Esophagus (tissue), 2 donors: ENCODE measurements around the gene COG5. TPM values are rescaled to one million over a fixed set of nuclear protein-coding genes. Genes with fewer than 3 reads are reported as not detected.

Experiments used
- H3K27ac ChIP-seq, 2 donors: one replicate each; pipeline ENCODE4 v1.5.1; 2013; ENCODE audit warnings: low read depth in 2 of 2, mild to moderate bottlenecking in 2 of 2, inconsistent platforms in 1 of 2, low read length in 1 of 2, moderate library complexity in 1 of 2
- H3K27me3 ChIP-seq, 2 donors: one replicate each; pipeline ENCODE4 v1.6.1; 2013; ENCODE audit warnings: low read length in 2 of 2, control low read depth in 1 of 2, mild to moderate bottlenecking in 1 of 2; ENCODE audit not compliant: insufficient read depth in 2 of 2, control insufficient read depth in 1 of 2
- H3K36me3 ChIP-seq, 2 donors: one replicate each; pipeline ENCODE4 v1.6.1; 2013; ENCODE audit warnings: low read length in 1 of 2; ENCODE audit not compliant: control insufficient read depth in 2 of 2, insufficient read depth in 2 of 2
- H3K4me1 ChIP-seq, 2 donors: one replicate each; pipeline ENCODE4 v1.6.1; 2013; ENCODE audit warnings: low read length in 1 of 2; ENCODE audit not compliant: control insufficient read depth in 2 of 2, insufficient read depth in 2 of 2
- H3K4me3 ChIP-seq, 2 donors: one replicate each; pipeline ENCODE4 v1.5.1; 2013; ENCODE audit warnings: low read length in 2 of 2, mild to moderate bottlenecking in 2 of 2, low read depth in 1 of 2, moderate library complexity in 1 of 2
- H3K9me3 ChIP-seq, 2 donors: one replicate each; pipeline ENCODE4 v1.6.1; 2013; ENCODE audit warnings: mild to moderate bottlenecking in 2 of 2, low read depth in 1 of 2, low read length in 1 of 2, moderate library complexity in 1 of 2; ENCODE audit not compliant: control insufficient read depth in 2 of 2, insufficient read depth in 1 of 2
- WGBS, 2 donors: extraction: QIAGEN DNeasy Blood & Tissue Kit; methylation state at CpG; one replicate each; pipeline ENCODE4 v1.1.7; 2013; 5-methylcytosine and 5-hydroxymethylcytosine counted together
- polyA plus RNA-seq, 2 donors: library from polyadenylated mRNA; stranded (reverse); fragments of 200-250 nt; gene quantifications; one replicate each; pipeline ENCODE4 v1.2.3, GENCODE V29; 2013
- donor health status: healthy with polysubstance abuse.
- donor health status: Bipolar disorder and iron deficiency.

Gene COG5
- polyA plus RNA-seq, 2 donors = 4.3 to 7.2 TPM

DNA sequence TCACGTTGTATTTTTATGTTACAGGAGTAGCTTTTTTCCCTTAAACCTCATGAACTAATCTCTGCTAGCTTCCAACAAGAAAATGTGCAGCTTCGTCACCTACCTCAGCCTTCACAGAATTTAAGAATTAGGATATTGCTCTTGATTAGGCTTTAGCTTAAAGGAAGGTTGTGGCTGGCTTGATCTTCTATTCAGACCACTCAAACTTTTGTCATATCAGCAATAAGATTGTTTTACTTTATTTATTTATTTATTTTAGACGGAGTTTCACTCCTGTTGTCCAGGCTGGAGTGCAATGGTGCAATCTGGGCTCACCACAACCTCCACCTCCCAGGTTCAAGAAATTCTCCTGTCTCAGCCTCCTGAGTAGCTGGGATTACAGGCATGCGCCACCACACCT is 219.4 kb downstream of the COG5 start:
- Histone ChIP-seq H3K9me3 (no peaks in the 10 kb centered on the region), H3K4me3 (no peak overlapping the region), H3K27ac (no peak overlapping the region), H3K27me3 (no peaks in the 10 kb centered on the region), H3K4me1 (no peaks in the 10 kb centered on the region), H3K36me3 (no peaks in the 10 kb centered on the region)
- 95 to 97% methylated on average over 4 of the region's 4 CpGs for WGBS, 2 donors

DNA sequence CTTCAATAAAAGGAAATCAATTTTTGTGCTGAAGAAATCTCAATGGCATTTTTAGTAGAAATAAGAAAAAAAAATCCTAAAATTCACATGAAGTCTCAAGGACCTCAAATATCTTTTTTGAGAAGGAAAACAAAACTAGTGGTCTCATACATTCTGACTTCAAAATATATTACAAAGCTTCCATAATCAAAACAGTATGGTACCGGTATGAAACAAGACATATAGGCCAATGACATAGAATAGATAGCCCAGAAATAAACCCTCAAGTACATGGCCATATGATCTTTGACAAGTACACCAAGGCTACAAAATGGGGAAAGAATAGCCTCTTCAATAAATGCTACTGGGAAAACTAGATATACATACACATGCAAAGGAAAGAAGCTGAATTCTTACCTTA is 225.6 kb downstream of the COG5 start:
- H3K36me3 ChIP-seq = no peaks in the 10 kb centered on the region
- H3K4me1 ChIP-seq = no peaks in the 10 kb centered on the region
- no peak overlapping the region for H3K27ac ChIP-seq
- WGBS, 2 donors = 99 to 100% methylated on average over 1 of the region's 1 CpG
- H3K4me3 ChIP-seq = no peak overlapping the region
- H3K27me3 ChIP-seq = no peaks in the 10 kb centered on the region
- no peaks in the 10 kb centered on the region for H3K9me3 ChIP-seq

- H3K27me3 ChIP-seq = no peaks in the 10 kb centered on the region
- no peaks in the 10 kb centered on the region for H3K4me1 ChIP-seq
- no peaks in the 10 kb centered on the region for H3K9me3 ChIP-seq
- 68 to 70% methylated on average over 4 of the region's 4 CpGs for WGBS, 2 donors
- H3K27ac ChIP-seq = no peak overlapping the region
- H3K36me3 ChIP-seq = no peaks in the 10 kb centered on the region
- no peak overlapping the region for H3K4me3 ChIP-seq
Measured at GRCh38 chr7:107332488-107333269, 231.0 kb downstream of the COG5 start.

GRCh38 chr7:107330478-107330877 is 233.2 kb downstream of the COG5 start:
- no peaks in the 10 kb centered on the region for H3K4me1 ChIP-seq
- no peaks in the 10 kb centered on the region for H3K9me3 ChIP-seq
- H3K27me3 ChIP-seq = no peaks in the 10 kb centered on the region
- no peak overlapping the region for H3K27ac ChIP-seq
- H3K36me3 ChIP-seq = no peaks in the 10 kb centered on the region
- H3K4me3 ChIP-seq = no peak overlapping the region

DNA sequence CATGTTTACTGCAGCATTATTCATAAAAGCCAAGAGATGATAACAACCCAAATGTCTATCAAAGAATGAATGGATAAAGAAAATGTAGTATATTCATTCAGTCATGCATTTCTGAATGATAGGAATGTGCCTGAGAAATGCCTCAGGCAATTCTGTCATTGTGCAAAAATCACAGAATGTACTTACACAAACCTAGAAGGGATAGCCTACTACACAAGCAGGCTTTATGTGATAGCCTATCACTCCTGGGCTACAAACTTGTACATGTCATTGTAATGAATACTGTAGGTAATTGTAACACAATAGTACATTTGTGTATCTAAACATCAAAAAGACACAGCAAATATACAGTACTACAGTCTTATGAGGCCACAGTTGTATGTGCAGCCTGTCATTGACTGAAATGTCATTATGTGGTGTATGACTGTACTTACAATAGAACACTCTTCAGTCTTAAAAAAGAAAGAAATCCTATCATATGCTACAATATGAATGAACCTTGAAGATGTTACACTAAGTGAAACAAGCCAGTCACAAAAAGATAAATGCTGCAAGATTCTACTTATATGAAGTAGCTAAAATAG is 235.6 kb downstream of the COG5 start:
- Histone ChIP-seq H3K36me3 (no peaks in the 10 kb centered on the region), H3K27me3 (no peaks in the 10 kb centered on the region), H3K4me1 (no peaks in the 10 kb centered on the region), H3K9me3 (no peaks in the 10 kb centered on the region), H3K27ac (no peak overlapping the region), H3K4me3 (no peak overlapping the region)

DNA sequence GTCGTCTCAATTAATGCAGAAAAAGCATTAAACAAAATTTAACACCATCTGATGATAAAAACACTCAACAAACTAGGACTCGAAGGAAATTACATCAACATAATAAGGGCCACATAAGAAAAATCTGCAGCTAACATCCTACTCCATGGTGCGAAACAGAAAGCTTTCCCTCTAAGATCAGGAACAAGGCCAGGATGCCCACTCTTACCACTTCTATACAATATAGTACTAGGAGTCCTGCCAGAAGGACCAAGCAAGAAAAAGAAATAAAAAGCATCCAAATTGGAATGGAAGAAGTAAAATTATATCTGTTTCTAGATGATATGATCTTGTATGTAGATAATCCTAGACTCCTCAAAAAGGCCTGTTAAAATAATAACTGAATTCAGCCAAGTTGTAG is 237.7 kb downstream of the COG5 start:
- Histone ChIP-seq H3K27ac (no peak overlapping the region), H3K4me3 (no peak overlapping the region), H3K27me3 (no peaks in the 10 kb centered on the region), H3K4me1 (no peaks in the 10 kb centered on the region), H3K36me3 (no peaks in the 10 kb centered on the region), H3K9me3 (no peaks in the 10 kb centered on the region)
- WGBS, 2 donors = 94 to 95% methylated on average over 3 of the region's 3 CpGs

DNA sequence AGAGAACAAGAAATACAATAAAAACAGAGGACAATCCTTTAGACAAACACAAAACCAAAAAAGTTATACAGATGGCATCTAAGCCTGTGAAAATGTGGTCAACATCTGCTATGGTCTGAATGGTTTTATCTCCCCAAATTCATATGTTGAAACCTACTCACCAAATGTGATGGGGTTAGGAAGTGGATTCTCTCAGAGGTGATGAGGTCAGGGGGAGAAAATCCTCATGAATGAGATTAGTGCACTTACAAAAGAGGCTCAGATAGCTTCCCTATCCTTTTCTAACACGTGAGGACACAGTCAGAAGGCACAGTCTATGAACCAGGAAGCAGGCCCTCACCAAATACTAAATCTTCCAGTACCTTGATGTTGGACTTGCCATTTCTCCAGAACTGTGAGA is 241.7 kb downstream of the COG5 start:
- H3K27me3 ChIP-seq = no peaks in the 10 kb centered on the region
- WGBS, 2 donors = 80 to 92% methylated on average over 1 of the region's 1 CpG
- no peak overlapping the region for H3K4me3 ChIP-seq
- no peaks in the 10 kb centered on the region for H3K4me1 ChIP-seq
- no peaks in the 10 kb centered on the region for H3K9me3 ChIP-seq
- H3K36me3 ChIP-seq = no peaks in the 10 kb centered on the region
- H3K27ac ChIP-seq = no peak overlapping the region

DNA sequence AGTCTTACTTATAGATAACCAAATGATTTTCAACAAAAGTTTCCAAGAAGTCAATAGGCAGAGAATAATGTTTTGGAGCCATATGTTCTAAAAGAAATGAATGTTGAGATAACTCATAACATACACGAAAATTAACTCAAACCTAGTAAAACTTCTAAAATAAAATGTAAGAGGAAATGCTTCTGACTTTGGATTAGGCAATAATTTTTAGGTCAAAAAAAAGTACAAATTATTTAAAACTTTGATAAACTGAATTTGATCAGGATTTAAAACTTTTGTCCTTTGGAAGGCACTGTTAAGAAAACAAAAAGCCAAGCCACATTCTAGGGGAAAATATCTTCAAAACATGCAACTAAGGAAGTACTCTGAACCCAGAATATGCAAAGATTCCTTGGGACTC is 242.1 kb downstream of the COG5 start:
- no peaks in the 10 kb centered on the region for H3K27me3 ChIP-seq
- WGBS, 2 donors = 90 to 97% methylated on average over 1 of the region's 1 CpG
- H3K9me3 ChIP-seq = no peaks in the 10 kb centered on the region
- H3K27ac ChIP-seq = no peak overlapping the region
- H3K36me3 ChIP-seq = no peaks in the 10 kb centered on the region
- no peak overlapping the region for H3K4me3 ChIP-seq
- no peaks in the 10 kb centered on the region for H3K4me1 ChIP-seq

- H3K27me3 ChIP-seq = no peaks in the 10 kb centered on the region
- H3K4me3 ChIP-seq = no peak overlapping the region
- H3K4me1 ChIP-seq = no peaks in the 10 kb centered on the region
- H3K9me3 ChIP-seq = no peaks in the 10 kb centered on the region
- no peak overlapping the region for H3K27ac ChIP-seq
- 82 to 92% methylated on average over 2 of the region's 2 CpGs for WGBS, 2 donors
- no peaks in the 10 kb centered on the region for H3K36me3 ChIP-seq
Measured at GRCh38 chr7:107319724-107320228, 243.9 kb downstream of the COG5 start.
